SHP77 treated with DMSO at 0.1 percent for 48 hours (cell line): ENCODE data around the gene DUSP2.

Experiments used
- DNase-seq: peaks from one replicate; lab custom pipeline; 2025; lab: John Stamatoyannopoulos, UW

The DUSP2 gene

DNA sequence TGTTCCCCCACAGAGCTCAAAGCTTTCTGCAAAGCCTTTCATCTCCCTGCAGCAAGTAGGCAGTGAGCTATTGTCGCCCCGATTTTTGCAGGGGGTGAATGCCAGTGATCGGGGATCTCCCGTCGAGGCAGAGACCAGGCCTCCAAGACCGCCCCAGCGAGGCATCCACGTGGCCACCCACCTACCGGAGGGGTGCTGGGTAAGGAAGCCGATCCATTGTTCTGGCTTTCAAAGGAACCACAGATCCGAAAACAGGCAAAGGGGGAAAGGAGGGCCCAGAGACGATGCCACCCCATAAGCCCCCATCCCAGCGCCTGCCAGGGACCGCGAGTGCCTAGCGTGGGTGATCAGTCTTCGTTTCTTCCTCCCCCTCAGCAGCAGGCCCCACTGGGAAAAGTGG is 31.3 kb downstream of the DUSP2 start:
- no peak for DNase-seq

DNA sequence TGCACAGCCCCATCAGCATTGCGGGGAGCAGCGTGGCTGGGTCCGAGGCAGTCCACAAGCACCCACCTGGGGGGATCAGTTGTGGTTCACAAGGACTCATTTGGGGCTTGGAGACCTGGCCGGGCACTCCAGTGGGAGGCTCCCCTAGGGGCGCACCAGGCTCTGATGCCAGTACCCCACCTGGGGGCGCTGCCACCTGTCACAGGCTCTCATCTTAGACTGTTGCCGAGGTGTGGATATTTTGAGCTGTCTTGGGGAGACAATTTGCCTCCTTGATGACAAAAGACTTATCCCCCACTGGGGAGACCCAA is 31.9 kb downstream of the DUSP2 start:
- DNase-seq: no peak

DNA sequence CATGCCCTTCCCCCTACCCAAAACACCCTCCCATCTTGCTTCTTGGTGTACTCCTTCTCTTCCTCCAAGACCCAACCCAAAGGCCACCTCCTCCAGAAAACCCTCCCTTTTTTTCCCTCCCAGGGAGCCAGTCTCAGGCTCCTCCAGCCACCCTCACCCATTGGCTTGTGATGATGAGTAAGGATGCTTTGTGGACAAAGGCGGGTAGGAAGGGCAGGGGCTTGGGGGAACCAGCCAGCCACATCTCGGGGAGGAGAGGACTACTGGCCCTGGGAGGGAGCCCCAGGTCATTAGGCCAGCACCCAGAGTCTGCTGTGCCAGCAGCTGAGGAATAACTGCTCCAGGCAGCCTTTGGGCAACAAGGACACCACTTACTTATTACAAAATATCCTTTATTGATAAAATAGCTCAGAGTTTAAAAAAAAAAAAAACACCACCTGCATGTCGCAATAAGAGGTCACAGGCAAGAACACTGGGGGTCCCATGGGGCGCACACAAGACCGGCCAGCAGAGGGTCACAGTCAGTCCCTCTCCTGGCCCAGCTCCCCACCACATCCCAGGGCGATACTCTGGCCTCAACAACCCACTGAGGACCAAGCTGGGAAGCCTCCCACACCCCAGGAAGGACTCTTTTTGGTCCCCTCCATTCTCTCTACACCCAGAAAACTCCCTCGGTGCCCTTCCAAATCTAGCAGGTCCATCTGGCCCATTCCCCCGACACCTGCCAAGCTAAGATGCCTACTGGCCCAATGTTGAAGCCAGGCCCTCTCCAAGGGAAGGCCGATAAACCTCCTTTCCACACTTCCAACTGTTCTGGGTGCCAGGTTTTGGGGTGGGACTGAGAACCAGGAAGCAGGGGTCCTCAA is 32.5 kb downstream of the DUSP2 start:
- DNase-seq: no peak

DNA sequence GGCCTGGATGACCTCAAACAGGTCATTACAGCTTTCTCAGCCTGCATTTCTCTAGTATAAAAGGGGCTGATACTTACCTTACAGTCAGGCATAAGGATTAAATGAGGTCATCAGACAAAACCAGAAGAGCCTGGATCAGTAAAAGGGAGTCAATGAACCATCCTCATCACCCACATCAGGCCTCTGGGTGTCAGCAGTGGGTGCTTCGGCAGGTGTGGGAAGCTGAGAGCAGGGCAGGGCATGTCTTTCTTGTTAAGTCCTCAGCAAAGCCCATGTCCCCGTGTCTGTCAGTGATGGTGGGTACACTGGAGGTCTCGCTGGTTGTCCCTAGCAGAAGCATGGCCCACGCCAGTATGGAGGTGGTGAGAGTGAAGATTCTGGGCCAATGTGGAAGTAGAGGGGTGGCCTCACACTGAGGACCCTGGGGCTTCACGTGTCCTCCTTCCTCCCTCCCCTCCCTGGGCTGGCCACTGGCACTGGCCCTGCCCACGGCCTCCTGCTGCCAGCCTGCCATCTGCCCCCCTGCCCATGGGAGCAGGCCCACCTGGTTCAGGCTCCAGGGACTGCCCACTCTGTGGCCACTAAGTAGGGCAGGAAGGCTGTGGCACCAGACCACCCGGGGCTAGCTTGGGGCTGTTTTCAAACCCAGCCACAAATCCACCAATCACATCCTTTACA is 33.3 kb downstream of the DUSP2 start:
- DNase-seq: no peak

DNA sequence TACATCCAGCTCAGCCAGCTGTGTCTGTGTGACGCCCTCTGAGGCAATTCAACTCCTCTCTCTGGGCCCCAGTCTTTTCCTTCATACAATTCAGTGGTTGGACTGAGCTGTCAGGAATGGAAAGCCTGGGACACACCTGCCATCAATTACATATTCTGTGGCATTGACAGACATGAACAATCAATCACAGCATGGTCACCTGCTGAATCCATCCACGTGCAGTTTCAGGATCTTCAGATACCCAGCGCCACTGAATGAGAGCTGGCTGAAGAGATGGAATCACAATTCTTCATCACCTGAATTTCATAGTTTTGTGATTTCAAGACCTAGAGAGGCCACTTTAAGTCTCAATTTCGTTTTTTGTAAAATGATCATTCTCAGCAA is 34.0 kb downstream of the DUSP2 start:
- no peak for DNase-seq

DNA sequence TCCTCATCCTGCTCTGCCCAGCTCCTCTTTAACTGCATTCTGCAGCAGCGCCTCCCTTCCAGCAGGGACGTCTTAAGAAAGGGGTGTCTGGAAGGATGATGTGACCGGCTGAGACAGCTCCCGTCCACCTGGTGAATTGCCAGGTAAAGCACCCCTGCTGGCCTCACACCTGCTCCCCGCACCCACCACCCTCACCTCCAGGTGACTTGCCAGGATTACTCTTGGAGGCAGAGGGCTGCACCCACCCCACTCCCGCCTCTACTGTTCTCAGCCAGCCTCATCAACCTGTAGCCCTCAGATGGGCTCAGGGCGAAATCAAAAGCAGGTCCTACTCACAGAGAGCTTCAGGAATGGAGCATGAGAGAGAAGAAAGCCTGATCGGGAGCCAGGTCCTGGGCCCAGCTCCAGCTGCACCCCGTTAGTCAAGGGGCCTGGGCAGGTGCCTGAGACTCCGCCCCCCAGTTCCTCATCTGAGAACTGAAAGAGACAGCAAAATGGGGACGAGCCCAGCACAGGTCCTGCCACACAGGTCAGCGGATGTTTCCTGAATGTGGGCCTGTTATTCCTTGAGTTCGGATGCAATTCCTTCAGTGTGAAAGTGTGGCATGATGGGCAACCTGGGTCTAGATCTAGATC is 34.5 kb downstream of the DUSP2 start:
- DNase-seq: no peak

DNA sequence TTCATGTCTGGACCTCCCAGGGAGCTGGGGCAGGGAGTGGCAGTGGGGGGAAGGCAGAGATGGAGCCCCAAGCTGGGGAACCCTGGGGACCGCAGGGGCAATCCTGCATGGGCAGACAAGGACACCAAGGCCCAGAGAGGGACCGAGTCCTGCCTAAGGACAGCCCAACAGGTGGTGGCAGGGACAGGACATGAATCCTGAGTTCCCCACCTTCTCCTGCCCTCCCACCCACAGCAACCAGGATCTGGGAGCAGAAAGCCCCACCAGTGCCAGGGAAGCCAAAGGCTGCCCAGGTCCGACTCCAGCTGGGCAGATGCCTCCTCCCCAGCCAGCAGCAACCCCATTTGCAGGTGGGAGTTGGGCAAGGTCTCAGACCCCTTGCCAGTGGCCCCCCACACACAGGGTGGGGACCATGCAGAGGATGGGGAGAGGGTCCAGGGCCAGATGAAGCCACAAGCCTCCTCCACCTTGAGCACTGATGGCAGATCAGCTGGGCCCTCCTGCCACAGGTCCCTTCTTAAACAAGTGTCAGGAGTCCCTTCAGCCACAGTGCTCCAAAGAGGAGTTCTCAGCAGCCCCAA is 35.2 kb downstream of the DUSP2 start:
- no peak for DNase-seq

DNA sequence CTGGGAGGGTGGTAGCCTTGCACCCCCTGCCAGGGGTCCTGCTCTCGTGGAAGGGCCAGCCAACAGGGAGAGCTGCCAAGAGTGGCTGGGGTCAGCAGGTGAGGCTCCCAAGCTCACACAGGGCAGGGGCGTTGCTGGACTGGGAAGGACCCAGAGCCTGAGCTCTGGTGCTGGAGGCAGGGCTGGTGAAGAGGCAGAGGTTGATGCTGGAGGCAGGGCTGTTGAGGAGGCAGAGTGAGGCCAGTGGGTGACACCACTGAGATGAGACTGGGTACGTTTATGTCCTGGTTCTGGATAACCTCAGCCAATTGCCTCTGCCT is 35.9 kb downstream of the DUSP2 start:
- DNase-seq: no peak

DNA sequence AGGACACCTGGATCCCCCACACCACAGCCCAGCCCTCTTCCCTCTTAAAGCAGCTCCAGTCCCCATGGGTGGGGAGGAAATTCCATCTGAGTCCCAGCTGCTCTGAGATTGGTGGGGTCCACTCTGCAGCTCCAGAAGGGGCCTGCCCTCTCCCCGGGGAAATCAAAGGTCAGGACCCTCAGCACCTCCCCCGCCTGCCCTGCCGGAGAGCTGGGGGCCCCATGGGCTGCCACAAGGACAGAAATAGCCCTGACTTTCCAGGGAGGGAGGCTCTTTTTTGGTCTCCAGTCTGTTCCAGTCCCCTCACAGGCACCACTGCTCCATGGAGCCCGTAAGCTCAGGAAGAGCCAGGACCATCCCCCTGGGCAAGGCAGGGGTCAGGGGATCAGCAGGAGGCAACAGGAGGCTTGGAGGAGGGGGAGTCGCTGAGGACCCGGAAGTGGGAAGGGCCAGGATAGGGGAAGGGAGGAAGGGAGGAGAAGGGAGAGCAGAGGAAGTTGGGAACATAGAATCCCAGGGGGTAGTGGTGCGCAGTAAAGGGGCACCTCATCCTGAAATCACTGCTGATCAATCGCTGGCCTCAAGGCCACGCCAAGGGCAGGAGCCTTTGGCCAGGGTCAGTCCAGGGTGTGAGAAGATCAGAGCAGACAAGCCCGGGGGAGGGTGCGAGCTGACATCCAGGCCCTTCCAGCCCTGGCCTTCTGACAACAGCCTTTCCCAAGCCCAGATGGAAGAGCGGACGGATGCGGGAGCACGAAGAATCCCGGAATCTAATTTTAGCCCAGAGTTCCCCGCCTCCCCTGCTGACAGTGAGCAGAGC is 36.5 kb downstream of the DUSP2 start:
- DNase-seq: no peak

DNA sequence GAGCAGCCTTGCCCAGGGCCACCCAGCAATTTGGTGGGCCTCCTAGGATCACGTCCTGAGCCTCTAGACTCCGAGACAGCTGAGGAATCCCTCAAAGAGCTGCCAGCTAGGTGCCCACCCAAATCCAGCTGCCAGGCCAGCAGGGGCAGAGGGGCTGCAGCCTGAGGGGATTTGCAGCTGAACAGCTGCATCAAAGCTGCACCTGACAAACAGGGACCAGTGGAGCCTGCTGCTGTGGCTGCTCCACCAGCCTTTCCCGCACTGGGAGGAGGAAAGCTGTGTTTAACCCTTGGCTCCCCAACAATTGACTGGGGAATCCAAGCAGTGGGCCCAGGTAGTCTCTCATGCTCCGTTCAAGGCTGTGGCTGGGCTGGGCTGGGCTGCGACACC is 37.1 kb downstream of the DUSP2 start:
- no peak for DNase-seq

DNA sequence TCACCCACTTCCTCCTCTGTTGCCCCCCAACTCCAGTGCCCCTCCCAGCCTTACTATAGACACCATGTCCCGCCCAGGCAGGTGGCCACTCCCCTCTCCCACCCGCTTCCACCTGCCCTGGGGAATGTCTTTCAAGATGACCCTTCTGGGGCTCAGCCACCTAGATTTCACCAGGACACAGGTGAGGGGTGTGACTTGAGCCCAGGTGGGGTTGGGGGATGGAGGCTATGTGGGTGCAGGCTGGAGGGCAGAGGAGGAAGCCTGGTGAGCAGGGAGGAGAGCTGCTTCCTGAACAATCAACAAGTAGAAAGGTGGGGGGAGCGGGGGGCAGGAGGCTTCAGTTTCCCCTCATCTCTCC is 37.6 kb downstream of the DUSP2 start:
- DNase-seq: no peak

DNA sequence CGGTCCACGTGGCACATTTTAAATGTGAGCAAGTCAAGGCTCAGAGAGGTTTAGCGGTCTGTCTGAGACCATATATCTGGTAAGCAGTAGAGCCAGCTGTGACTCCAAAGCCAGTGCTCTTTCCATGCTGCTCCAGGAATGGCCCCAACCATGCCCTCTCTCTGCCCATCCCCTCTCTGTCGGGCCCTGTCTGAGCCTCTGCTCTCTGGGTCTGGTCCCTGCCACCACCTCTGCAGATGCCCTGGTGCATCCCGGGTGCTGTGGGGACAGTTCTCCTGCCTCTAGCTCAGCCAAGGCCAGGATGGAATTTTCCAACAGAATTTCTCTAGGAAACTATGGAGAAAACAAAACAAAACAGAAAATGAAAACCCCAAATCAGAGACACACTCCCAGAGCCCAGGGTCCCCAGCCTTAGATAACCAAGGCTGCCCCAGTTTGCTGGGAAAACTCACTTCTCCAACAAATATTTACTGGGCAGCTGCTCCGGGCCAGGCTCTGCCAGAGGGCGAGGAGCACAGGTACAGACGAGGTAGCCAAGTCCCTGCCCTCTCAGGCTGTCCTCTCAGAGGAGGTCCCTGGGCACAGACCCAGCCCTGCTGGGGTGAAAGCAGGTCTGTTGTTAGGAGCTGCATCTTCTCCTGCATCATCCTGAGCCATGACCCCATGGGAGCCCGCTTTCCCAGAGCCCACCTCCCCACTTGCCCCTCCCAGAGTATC is 38.1 kb downstream of the DUSP2 start:
- DNase-seq: no peak

DNA sequence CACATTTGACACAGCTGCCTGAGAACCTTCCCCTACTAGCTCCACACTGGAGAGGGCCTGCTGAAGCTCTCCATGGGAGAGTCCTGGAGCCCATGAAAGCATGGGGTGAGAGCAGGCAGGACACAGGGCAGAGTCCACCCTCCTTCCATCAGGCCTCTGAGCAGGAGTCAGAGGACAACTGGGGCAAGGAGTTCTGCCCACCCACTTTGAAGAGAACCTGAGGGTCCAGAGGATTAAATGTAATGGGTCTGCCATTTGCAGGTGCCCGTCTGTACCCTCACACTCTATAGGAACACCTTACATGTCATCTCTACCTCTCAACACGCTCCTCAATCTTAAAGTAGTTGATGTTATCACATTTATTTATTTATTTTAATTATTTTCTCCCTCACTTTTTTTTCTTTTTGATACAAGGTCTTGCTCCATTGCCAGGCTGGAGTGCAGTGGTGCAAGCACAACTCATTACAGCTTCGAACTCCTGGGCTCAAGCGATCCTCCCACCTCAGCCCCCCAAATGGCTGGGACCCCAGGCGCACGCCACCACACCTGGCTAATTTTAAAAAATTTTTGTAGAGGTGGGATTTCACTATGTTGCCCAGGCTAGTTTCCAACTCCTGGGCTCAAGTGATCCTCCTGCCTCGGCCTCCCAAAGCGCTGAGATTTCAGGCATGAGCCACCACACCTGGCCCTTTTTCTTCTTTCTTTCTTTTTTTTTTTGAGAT is 39.1 kb downstream of the DUSP2 start:
- DNase-seq: no peak

DNA sequence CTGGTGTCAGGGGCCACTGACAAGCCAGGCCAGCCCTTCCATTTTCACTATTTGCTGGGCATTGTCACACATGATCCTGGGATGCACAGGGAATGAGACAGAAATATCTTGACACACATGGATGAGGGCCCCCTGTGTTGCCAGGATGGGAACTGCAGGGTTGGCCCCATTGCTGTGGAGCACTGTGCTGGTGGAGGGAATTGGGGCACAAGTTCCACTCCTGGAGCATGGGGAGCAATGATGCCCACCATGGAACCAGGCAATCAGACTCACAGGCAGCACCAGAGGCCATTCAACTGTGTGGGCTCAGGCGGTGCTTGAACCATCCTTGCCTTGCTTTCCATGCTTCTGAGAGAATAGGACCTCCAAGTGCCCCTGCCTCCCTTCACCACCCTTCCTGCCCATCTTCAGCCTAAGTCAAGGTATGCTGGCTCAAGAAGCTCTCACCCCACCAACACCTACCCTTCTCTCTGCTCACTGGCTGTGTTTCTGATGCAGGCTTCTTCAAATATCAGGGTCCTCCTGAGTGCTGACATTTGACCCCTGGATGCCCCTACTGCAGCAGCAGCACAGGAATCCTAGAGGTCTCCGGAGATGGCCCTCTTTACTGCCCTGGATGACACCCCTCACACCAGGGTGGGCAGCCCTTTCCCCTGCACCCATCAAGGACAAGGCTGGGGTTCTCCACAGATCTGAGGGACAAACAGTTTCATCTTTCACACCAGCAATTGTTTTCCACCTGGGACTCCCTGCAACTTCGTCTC is 39.9 kb downstream of the DUSP2 start:
- DNase-seq: no peak

DNA sequence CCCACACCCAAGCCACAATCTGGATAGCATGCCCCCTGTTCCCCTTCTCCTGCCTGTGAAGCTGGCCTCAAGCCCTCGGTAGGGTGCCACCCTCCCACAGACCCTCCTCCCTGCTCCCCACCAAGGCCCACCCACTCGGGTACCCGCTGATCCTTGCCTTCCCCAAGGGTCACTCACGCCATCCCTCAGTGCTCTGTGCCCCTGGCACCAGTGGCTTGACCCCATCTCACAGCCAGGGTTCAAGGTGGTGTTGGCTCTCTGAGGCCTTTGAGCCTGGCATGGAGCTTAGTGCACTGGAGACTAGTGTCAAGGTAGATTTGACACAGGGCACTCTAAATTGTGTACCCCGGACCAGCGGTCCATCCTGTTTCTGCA is 40.8 kb downstream of the DUSP2 start:
- DNase-seq: no peak

DNA sequence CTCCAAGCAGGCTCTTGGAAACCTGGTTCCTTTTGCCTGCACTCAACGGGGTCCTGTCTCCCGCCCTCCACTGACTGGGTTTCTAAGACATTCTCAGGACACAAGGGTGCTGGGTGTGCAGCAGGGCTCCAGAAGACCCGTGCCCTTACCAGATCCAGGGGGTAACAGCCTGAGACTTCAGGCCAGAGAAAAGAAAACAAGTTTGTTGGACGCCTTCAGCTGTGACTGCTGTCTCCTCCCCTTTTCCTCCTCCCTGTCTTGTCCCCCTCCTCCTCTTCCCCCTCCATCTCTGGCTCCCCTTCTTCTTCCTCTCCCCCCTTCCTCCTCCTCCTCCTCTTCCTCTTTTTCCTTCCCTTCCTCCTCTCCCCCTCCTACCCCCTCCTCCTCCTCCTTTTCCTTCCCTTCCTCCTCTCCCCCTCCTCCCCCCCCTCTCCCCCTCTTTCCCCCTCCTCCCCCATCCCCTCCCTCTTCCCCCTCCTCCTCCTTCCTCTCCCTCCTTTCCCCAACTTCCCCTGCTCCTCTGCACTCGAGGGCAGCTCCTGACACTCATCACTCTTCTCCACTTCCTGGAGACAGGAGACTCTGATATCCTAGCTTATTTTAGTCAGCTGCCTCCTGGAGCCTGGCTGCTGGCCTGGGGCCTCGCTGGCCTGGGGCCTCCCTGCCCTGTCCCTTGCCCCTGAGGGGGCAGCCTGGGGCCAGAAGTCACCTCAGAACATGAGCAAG is 41.3 kb downstream of the DUSP2 start:
- DNase-seq: no peak

DNA sequence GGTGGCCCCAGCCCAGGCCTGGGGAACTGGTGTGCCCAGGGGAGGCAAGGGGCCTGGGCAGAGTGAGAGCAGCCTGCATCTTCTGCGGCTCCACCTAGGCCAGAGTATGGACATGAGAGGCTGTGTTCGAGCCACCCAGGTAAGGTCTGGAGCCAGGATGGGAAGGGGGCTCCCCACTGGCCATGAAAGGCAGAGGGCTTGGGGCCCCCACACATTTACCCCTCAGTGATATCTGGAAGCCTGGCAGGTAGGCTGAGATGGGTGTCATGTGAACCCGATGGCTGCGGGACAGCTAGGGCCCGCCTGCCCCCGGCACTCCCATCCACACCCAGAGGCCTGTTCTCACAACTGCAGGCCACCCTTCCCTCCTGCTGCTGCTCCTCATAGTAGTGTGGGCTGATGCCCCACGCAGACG is 42.0 kb downstream of the DUSP2 start:
- DNase-seq: no peak

DNA sequence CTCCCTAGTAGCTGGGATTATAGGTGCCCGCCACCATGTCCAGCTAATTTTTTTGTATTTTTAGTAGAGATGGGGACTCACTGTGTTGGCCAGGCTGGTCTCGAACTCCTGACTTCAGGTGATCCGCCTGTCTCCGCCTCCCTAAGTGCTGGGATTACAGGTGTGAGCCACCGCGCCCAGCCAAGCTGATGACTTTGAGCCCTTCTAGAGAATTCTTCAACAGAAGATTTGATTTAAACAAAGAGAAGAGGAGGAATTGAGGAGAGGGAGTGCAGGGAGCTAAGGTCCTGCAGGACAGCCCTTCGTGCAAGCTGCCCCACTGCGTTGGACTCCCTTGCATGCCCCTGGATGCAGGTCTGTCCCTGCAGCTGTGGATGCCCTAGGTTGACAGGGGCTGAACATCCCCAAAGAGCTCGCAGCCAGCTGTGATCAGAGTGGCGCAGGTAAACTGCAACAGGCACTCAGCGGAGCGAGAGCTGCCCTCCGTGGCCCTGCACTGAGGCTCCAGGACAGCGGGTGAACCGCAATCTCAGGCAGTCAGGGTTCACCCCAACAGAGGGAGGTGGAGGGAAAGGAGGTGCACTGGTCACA is 42.5 kb downstream of the DUSP2 start:
- no peak for DNase-seq

DNA sequence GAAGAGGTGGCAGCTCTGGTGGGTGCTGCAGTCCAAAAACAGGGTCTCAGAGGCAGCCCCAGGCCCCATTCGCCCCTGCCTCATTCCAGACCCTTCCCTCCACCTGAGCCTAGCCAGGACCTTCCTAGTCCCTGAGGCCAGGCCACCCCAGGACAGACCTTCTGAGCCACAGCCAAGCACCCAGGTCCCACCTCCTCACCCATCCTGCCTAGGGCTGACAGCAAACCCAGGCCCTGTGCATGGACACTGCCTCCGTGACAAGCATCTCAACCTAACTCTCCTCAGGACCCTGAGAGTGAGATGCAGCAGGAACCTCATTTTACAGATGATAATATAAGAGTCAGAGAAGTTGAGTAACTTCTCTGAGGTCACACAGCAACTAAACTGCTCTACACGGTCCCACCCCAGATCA is 44.3 kb downstream of the DUSP2 start:
- DNase-seq: no peak
